Measurements from ENCODE around the gene ARHGAP31. TPM values are rescaled to one million over a fixed set of nuclear protein-coding genes. Genes with fewer than 3 reads are reported as not detected.

The ARHGAP31 gene
- total and polyA plus RNA-seq, 2 of the 8 experiments (the other 6 are each of a cell fraction or from before 2014, with no cell fraction given) = 1.1 to 7.6 TPM

GRCh38 chr3:119347036-119347435 lies 52.9 kb downstream of the ARHGAP31 start:
- Histone ChIP-seq H4K8ac (ENCODE audit: extremely low read depth, insufficient read depth, low read length) (no peak overlapping the region), H3K27ac (ENCODE audit: low read depth, low read length) (no peak overlapping the region), H3K79me2 (ENCODE audit: control insufficient read depth in 1 of 2, insufficient read depth in 2 of 2, low read length in 2 of 2) (no peaks in the 10 kb centered on the region), H3K9ac (replicated peaks in 1 of 4; ENCODE audit: extremely low read depth in 1 of 4, low read depth in 3 of 4, low read length in 3 of 4) (no peak overlapping the region), H3K36me3 (ENCODE audit: control insufficient read depth in 2 of 4, insufficient read depth in 4 of 4, low read length in 3 of 4) (no peaks in the 10 kb centered on the region), H2BK5ac (ENCODE audit: low read depth, low read length) (no peak overlapping the region), H3K4me1 (replicated peaks in 1 of 4; ENCODE audit: control insufficient read depth in 3 of 4, insufficient read depth in 4 of 4, low read length in 3 of 4) (peaks cover 5 to 28% (median 12%) of the 10 kb centered on the region in 4 experiments; a peak in 6 of 7 replicates), H3K23me2 (ENCODE audit: low read depth, low read length) (no peaks in the 10 kb centered on the region), H4K91ac (replicated peaks; ENCODE audit: insufficient read length, low read length) (no peak overlapping the region), H3K4ac (replicated peaks; ENCODE audit: insufficient read length, low read depth, low read length) (no peak overlapping the region), H2AK5ac (ENCODE audit: low read depth, low read length) (no peak overlapping the region), H3K14ac (ENCODE audit: insufficient read length) (no peak overlapping the region), H2AFZ (ENCODE audit: low read length) (no peak overlapping the region), H2BK12ac (ENCODE audit: low read depth, low read length) (no peak overlapping the region), H2BK20ac (ENCODE audit: low read length) (no peak overlapping the region), H3K79me1 (ENCODE audit: low read depth, low read length) (no peaks in the 10 kb centered on the region), H3K27me3 (replicated peaks in 1 of 4; ENCODE audit: control insufficient read depth in 3 of 4, extremely low read depth in 1 of 4, insufficient read depth in 3 of 4, low read length in 3 of 4) (peaks cover 0 to 6% (median 0%) of the 10 kb centered on the region in 4 experiments; a peak in 1 of 7 replicates), H3K23ac (ENCODE audit: insufficient read length) (no peak overlapping the region), H3K9me3 (ENCODE audit: insufficient read depth in 2 of 2, low read depth in 1 of 2, low read length in 1 of 2) (no peaks in the 10 kb centered on the region), H4K20me1 (replicated peaks in 1 of 2; ENCODE audit: control insufficient read depth in 1 of 2, insufficient read depth in 2 of 2, low read length in 2 of 2) (no peaks in the 10 kb centered on the region), H4K5ac (ENCODE audit: insufficient read length, low read depth, low read length) (no peak overlapping the region), H3K56ac (replicated peaks; ENCODE audit: insufficient read length, low read depth, low read length) (no peak overlapping the region), H3K4me2 (ENCODE audit: insufficient read depth in 1 of 2, low read depth in 2 of 2, low read length in 2 of 2) (no peak overlapping the region), H2BK120ac (replicated peaks; ENCODE audit: low read depth, low read length) (no peak overlapping the region), H3K4me3 (ENCODE audit: extremely low read depth in 1 of 4, insufficient read depth in 2 of 4, low read depth in 3 of 4, low read length in 4 of 4) (no peak overlapping the region), H3K18ac (ENCODE audit: extremely low read depth, low read length) (no peak overlapping the region), H2BK15ac (ENCODE audit: low read length) (no peak overlapping the region; the same call in 1 of the 2 replicates)
- FAIRE-seq = no peak
- no peak for DNase-seq (ENCODE audit: low read depth in 1 of 2, low spot score in 2 of 2)
- CTCF ChIA-PET (ENCODE audit: partially characterized antibody) = interaction anchor here (0.7 to 3.2 kb wide), 11 partner anchors 8 to 83 kb away, joined by 3 to 16 read pairs (median 4); no protein-coding TSS in a partner anchor
- POLR2A ChIA-PET (ENCODE audit: partially characterized antibody) = interaction anchor here (2.0 to 2.4 kb wide), 2 partner anchors 13 to 106 kb away, joined by 4 to 7 read pairs; partner anchors contain the start of gene B4GALT4
- 98% methylated on average over 3 of the region's 3 CpGs; no CpG with 5 or more reads in 1 of the 2 experiments for WGBS, 2 experiments (ENCODE audit: extremely low coverage in 1 of 2, insufficient coverage in 1 of 2, insufficient read length in 1 of 2, insufficient replicate concordance in 2 of 2, low coverage in 1 of 2, low lambda C conversion rate in 2 of 2, missing lambda C conversion rate in 1 of 2)
- TF ChIP-seq SIRT6 (IDR thresholded peaks at IDR 0.05; ENCODE audit: low read length) (no peak), SIN3A (conservative IDR thresholded peaks at IDR 0.05 in 1 of 2, IDR thresholded peaks at IDR 0.05 in 1 of 2; ENCODE audit: low read depth in 1 of 2, low read length in 2 of 2) (no peak), NANOG (IDR thresholded peaks at IDR 0.05; ENCODE audit: insufficient read depth, low read depth, low read length, poor library complexity, severe bottlenecking) (no peak), YY1 (IDR thresholded peaks at IDR 0.05; ENCODE audit: low read depth, low read length) (no peak), RNF2 (IDR thresholded peaks at IDR 0.05; ENCODE audit: borderline replicate concordance, low read depth, low read length, missing control alignments, poor library complexity, severe bottlenecking) (no peak), TAF7 (optimal IDR thresholded peaks at IDR 0.05; ENCODE audit: borderline replicate concordance, low read depth, low read length) (no peak), POU5F1 (IDR thresholded peaks at IDR 0.05; ENCODE audit: low read depth, low read length) (no peak), EGR1 (IDR thresholded peaks at IDR 0.05; ENCODE audit: borderline replicate concordance, low read depth, low read length) (no peak), USF2 (IDR thresholded peaks at IDR 0.05; ENCODE audit: low read length) (no peak), SP1 (IDR thresholded peaks at IDR 0.05; ENCODE audit: low read depth, low read length) (no peak), TAF1 (IDR thresholded peaks at IDR 0.05; ENCODE audit: low read depth, low read length) (no peak), SRF (IDR thresholded peaks at IDR 0.05; ENCODE audit: low read depth, low read length) (no peak)

Data from H1 (cell line).